A549 (cell line): ENCODE measurements around the gene SLIT3. TPM values are rescaled to one million over a fixed set of nuclear protein-coding genes. Genes with fewer than 3 reads are reported as not detected.

Experiments
- ATAC-seq, 2 experiments: fragments of 200-7000 bp in 1 of 2; fragments of >200 bp in 1 of 2; cut with Nextera tagmentation in 1 of 2; cut with Tn5 transposase in 1 of 2; 3 replicates each; pipeline versions ENCODE4 v1.8.0 to v1.9.1; 2018 to 2020; ENCODE audit warnings: mild to moderate bottlenecking in 1 of 2, moderate library complexity in 1 of 2
- CTCF ChIA-PET: fragments of 300-600 bp; sonication (Branson Sonifier 250); formaldehyde crosslinking; extraction: SDS; loops from one replicate; lab custom pipeline; 2021; ENCODE audit warnings: antibody characterized with exemption, inconsistent platforms; lab: Yijun Ruan, JAX
- POLR2A ChIA-PET: fragments of 350-600 bp; formaldehyde crosslinking; extraction: SDS; loops from one replicate; lab custom pipeline; 2021; ENCODE audit warnings: antibody characterized with exemption, inconsistent platforms; lab: Yijun Ruan, JAX
- DNase-seq, 2 experiments: peaks; one replicate each; pipeline versions ENCODE4 v3.0.0 to v3.0.0-alpha.2; 2011 to 2016; ENCODE audit warnings: low read depth in 1 of 2, low spot score in 1 of 2
- FAIRE-seq: peaks from 2 replicates; lab custom pipeline; 2011; peaks lifted over from hg19 to GRCh38; lab: Jason Lieb, UNC
- H3K27ac ChIP-seq, 2 experiments: fragments of >200 bp; sonication (Bioruptor Twin); formaldehyde crosslinking; 3 replicates each; pipeline ENCODE4 v1.5.1; 2016 to 2017
- H3K4me1 ChIP-seq: fragments of >200 bp; sonication (Bioruptor Twin); formaldehyde crosslinking; 3 replicates; pipeline ENCODE4 v1.6.1; 2016
- H3K4me2 ChIP-seq: fragments of >200 bp; sonication (Bioruptor Twin); formaldehyde crosslinking; 3 replicates; pipeline ENCODE4 v1.6.1; 2016
- H3K4me3 ChIP-seq: fragments of >200 bp; sonication (Bioruptor Twin); formaldehyde crosslinking; 3 replicates; pipeline ENCODE4 v1.5.1; 2016
- H3K9me3 ChIP-seq: fragments of >200 bp; sonication (Bioruptor Twin); formaldehyde crosslinking; 3 replicates; pipeline ENCODE4 v1.6.1; 2016
- BCL3 ChIP-seq: fragments of >200 bp; sonication (Bioruptor Twin); formaldehyde crosslinking; IDR thresholded peaks from 3 replicates; pipeline ENCODE4 v1.6.1; 2016
- CBX8 ChIP-seq: fragments of 200-600 bp; sonication (generic); IDR thresholded peaks from 2 replicates; pipeline ENCODE4 v1.6.1; 2016
- CTCF ChIP-seq: fragments of >200 bp; sonication (Bioruptor Twin); formaldehyde crosslinking; IDR thresholded peaks from 3 replicates; pipeline ENCODE4 v1.5.1; 2016
- ELK1 ChIP-seq: fragments of 150-350 bp; IDR thresholded peaks from 2 replicates; pipeline ENCODE4 v1.6.1; 2014; ENCODE audit warnings: low read depth, mild to moderate bottlenecking, low read length
- HES2 ChIP-seq: fragments of >200 bp; sonication (Bioruptor Twin); formaldehyde crosslinking; IDR thresholded peaks from 2 replicates; pipeline ENCODE4 v1.6.1; 2016
- HMGXB4 ChIP-seq: fragments of 250-450 bp; sonication (Bioruptor Pico); IDR thresholded peaks from 2 replicates; pipeline ENCODE4 v1.5.0; 2021; ENCODE audit warnings: mild to moderate bottlenecking, moderate library complexity, borderline replicate concordance
- HOXA7 ChIP-seq: fragments of 250-450 bp; sonication (Bioruptor Pico); IDR thresholded peaks from 2 replicates; pipeline ENCODE4 v1.5.0; 2020; ENCODE audit warnings: mild to moderate bottlenecking, moderate library complexity
- JUN ChIP-seq, 2 experiments: fragments of >200 bp; sonication (Bioruptor Twin); formaldehyde crosslinking; IDR thresholded peaks; 2 replicates in 1 of 2; 3 replicates in 1 of 2; pipeline ENCODE4 v1.6.1; 2016 to 2017
- MAFK ChIP-seq: fragments of 450-650 bp; IDR thresholded peaks from 2 replicates; pipeline ENCODE4 v1.6.1; 2014; ENCODE audit not compliant: partially characterized antibody
- MAX ChIP-seq: IDR thresholded peaks from 2 replicates; pipeline ENCODE4 v1.6.1; 2012
- NFE2L2 ChIP-seq: fragments of 150-350 bp; conservative IDR thresholded peaks from 2 replicates; pipeline ENCODE4 v1.6.1; 2014; ENCODE audit warnings: low read length
- NPAS2 ChIP-seq: fragments of 250-450 bp; sonication (Bioruptor Pico); IDR thresholded peaks from 2 replicates; pipeline ENCODE4 v1.8.0; 2022; ENCODE audit warnings: mild to moderate bottlenecking, moderate library complexity, borderline replicate concordance
- NR3C1 ChIP-seq: fragments of >200 bp; sonication (Bioruptor Twin); formaldehyde crosslinking; IDR thresholded peaks from 3 replicates; pipeline ENCODE4 v1.6.1; 2017
- RARB ChIP-seq: fragments of 250-450 bp; sonication (Bioruptor Pico); IDR thresholded peaks from 2 replicates; pipeline ENCODE4 v1.8.0; 2021; ENCODE audit warnings: mild to moderate bottlenecking, moderate library complexity
- RCOR1 ChIP-seq: fragments of 150-350 bp; IDR thresholded peaks from 2 replicates; pipeline ENCODE4 v1.6.1; 2014; ENCODE audit warnings: antibody characterized with exemption, low read length, low read depth
- RNF2 ChIP-seq: fragments of 200-600 bp; sonication (generic); IDR thresholded peaks from 2 replicates; pipeline ENCODE4 v1.6.1; 2016; ENCODE audit warnings: low read depth, mild to moderate bottlenecking, antibody characterized with exemption, moderate library complexity, borderline replicate concordance
- SMC3 ChIP-seq: fragments of >200 bp; sonication (Bioruptor Twin); formaldehyde crosslinking; IDR thresholded peaks from 3 replicates; pipeline ENCODE4 v1.6.1; 2018; ENCODE audit warnings: inconsistent platforms
- SREBF2 ChIP-seq: fragments of 450-650 bp; IDR thresholded peaks from 2 replicates; pipeline ENCODE4 v1.6.1; 2014; ENCODE audit warnings: mild to moderate bottlenecking, moderate library complexity
- TFCP2L1 ChIP-seq: fragments of 250-450 bp; sonication (Bioruptor Pico); IDR thresholded peaks from 2 replicates; pipeline ENCODE4 v1.5.0; 2021; ENCODE audit warnings: mild to moderate bottlenecking
- USF2 ChIP-seq: fragments of 450-650 bp; IDR thresholded peaks from 2 replicates; pipeline ENCODE4 v1.6.1; 2014; ENCODE audit warnings: antibody characterized with exemption
- ZC3H11A ChIP-seq: fragments of 450-650 bp; IDR thresholded peaks from 2 replicates; pipeline ENCODE4 v1.6.1; 2014; ENCODE audit warnings: antibody characterized with exemption, mild to moderate bottlenecking
- ZFP36 ChIP-seq: fragments of 450-650 bp; IDR thresholded peaks from 2 replicates; pipeline ENCODE4 v1.6.1; 2014; ENCODE audit warnings: borderline replicate concordance; ENCODE audit not compliant: partially characterized antibody
- ZSCAN20 ChIP-seq: fragments of 250-450 bp; sonication (Bioruptor Pico); IDR thresholded peaks from 2 replicates; pipeline ENCODE4 v1.8.0; 2022; ENCODE audit warnings: mild to moderate bottlenecking, moderate library complexity
- WGBS: methylation state at CpG from one replicate; pipeline ENCODE4 v1.1.6; 2017; ENCODE audit errors: missing lambda C conversion rate; 5-methylcytosine and 5-hydroxymethylcytosine counted together
- polyA plus RNA-seq, 4 experiments: library from polyadenylated mRNA; depleted of rRNA in 3 of 4; stranded (reverse); fragments of >200 nt; fragmentation: RNase III in 1 of 4; extraction: RNeasy Plus Mini Kit Qiagen cat#74134 plus additional on column Dnase treatment in 1 of 4; gene quantifications; 2 replicates in 3 of 4; 3 replicates in 1 of 4; pipeline ENCODE4 v1.2.3, GENCODE V29; 2011 to 2017

SLIT3 gene
- polyA plus RNA-seq, 2 of the 4 experiments (the other 2 are of a cell fraction), result 12.7 to 22.9 TPM

GRCh38 chr5:168659286-168659847 lies 641.6 kb downstream of the SLIT3 start:
- Histone ChIP-seq H3K4me3 (no peak overlapping the region), H3K4me2 (no peak overlapping the region), H3K4me1 (no peaks in the 10 kb centered on the region), H3K9me3 (no peaks in the 10 kb centered on the region), H3K27ac (no peak overlapping the region)
- ATAC-seq (no peak), DNase-seq (no peak), FAIRE-seq (no peak)
- no peak for TF ChIP-seq SREBF2
- TF ChIP-seq HMGXB4 (CRISPR knock-in tag), result no peak
- TF ChIP-seq NR3C1, result no peak
- no peak for TF ChIP-seq SMC3
- TF ChIP-seq HES2, result no peak
- TF ChIP-seq RNF2, result no peak
- no peak for TF ChIP-seq HOXA7 (CRISPR knock-in tag)
- no peak for TF ChIP-seq ZFP36
- no peak for TF ChIP-seq ELK1
- TF ChIP-seq NPAS2 (CRISPR knock-in tag), result no peak
- WGBS, result 61% methylated on average over 5 of the region's 5 CpGs
- ChIA-PET CTCF (interaction anchor here (1.2 kb wide), 1 partner anchor 19 kb away, joined by 3 read pairs; no protein-coding TSS in a partner anchor), POLR2A (no interaction called here)

- Histone ChIP-seq H3K4me2 (no peak overlapping the region), H3K9me3 (no peaks in the 10 kb centered on the region), H3K4me1 (no peaks in the 10 kb centered on the region), H3K27ac (no peak overlapping the region), H3K4me3 (no peak overlapping the region)
- ChIA-PET POLR2A (no interaction called here), CTCF (no interaction called here)
- TF ChIP-seq CBX8 (no peak), BCL3 (no peak), USF2 (no peak), NR3C1 (no peak), TFCP2L1 (CRISPR knock-in tag) (no peak), RARB (CRISPR knock-in tag) (no peak), JUN (IDR thresholded peaks at IDR 0.05) (no peak), NFE2L2 (no peak), RCOR1 (no peak), MAX (no peak), ZC3H11A (no peak), SMC3 (no peak), ZSCAN20 (no peak), MAFK (no peak), CTCF (no peak)
- no peak for FAIRE-seq
- DNase-seq, result no peak
- ATAC-seq, result no peak
- WGBS, result 92% methylated on average over 2 of the region's 2 CpGs
Observed at GRCh38 chr5:168658394-168658793, 642.5 kb downstream of the SLIT3 start.
